ENCODE results near the gene RFX1. TPM values are rescaled to one million over a fixed set of nuclear protein-coding genes. Genes with fewer than 3 reads are reported as not detected.
"Not testable (repeated sequence)": the region's sequence is repeated elsewhere in the genome, so short reads cannot be mapped to it uniquely, and the experiment has no call there.

Gene RFX1
- total RNA-seq: 10 to 100 TPM; 11.0 to 12.3 TPM
- long read RNA-seq, partial matches to known transcripts: 0 of 1 reads
- long read RNA-seq, other reads (novel, unspliced or antisense): 1 of 1 reads

GRCh38 chr19:14006085-14006765 lies at the start of gene RFX1:
TSS of gene RFX1 (minus strand) at chr19:14006320. CDS start at chr19:13993843, 12,477 bp downstream.
- ATAC-seq: peak; percentile 91
- intact Hi-C loops (cut with DNase I): no loop called here
- DNase-seq: peak; percentile 100

GRCh38 chr19:14055396-14055795 lies 49.3 kb upstream of the RFX1 start:
- intact Hi-C loops (cut with DNase I): no loop called here
- DNase-seq: no peak
- no peak for ATAC-seq

- intact Hi-C loops (cut with DNase I): loop anchor here in 1 of 2 donors (5.0 kb wide), 1 partner anchor 167 kb away; no protein-coding TSS in a partner anchor
- no peak for ATAC-seq
- DNase-seq: no peak
Measured at GRCh38 chr19:14054721-14055120, 48.6 kb upstream of the RFX1 start.

GRCh38 chr19:14054099-14054498 lies 48.0 kb upstream of the RFX1 start:
- ATAC-seq (no peak), DNase-seq (no peak)
- intact Hi-C loops (cut with DNase I): loop anchor here in 1 of 2 donors (5.0 kb wide), 1 partner anchor 167 kb away; no protein-coding TSS in a partner anchor

- intact Hi-C loops (cut with DNase I): loop anchor here in 1 of 2 donors (5.0 kb wide), 1 partner anchor 166 kb away; no protein-coding TSS in a partner anchor
- DNase-seq (no peak), ATAC-seq (no peak)
Measured at GRCh38 chr19:14053500-14053899, 47.4 kb upstream of the RFX1 start.

GRCh38 chr19:14053032-14053431 lies 46.9 kb upstream of the RFX1 start:
- no peak for DNase-seq
- ATAC-seq: no peak
- intact Hi-C loops (cut with DNase I): loop anchor here in 1 of 2 donors (5.0 kb wide), 1 partner anchor 166 kb away; no protein-coding TSS in a partner anchor

- DNase-seq: no peak
- ATAC-seq: no peak
- intact Hi-C loops (cut with DNase I): loop anchor here in 1 of 2 donors (5.0 kb wide), 1 partner anchor 165 kb away; no protein-coding TSS in a partner anchor
Measured at GRCh38 chr19:14052470-14052869, 46.4 kb upstream of the RFX1 start.

GRCh38 chr19:14051980-14052379 lies 45.9 kb upstream of the RFX1 start:
- no peak for ATAC-seq
- intact Hi-C loops (cut with DNase I): loop anchor here in 1 of 2 donors (5.0 kb wide), 1 partner anchor 165 kb away; no protein-coding TSS in a partner anchor
- DNase-seq: no peak

GRCh38 chr19:14050961-14051360 lies 44.8 kb upstream of the RFX1 start:
- intact Hi-C loops (cut with DNase I): loop anchor here in 1 of 2 donors (5.0 kb wide), 1 partner anchor 164 kb away; no protein-coding TSS in a partner anchor
- not testable (repeated sequence) for ATAC-seq, DNase-seq

- ATAC-seq: no peak
- intact Hi-C loops (cut with DNase I): loop anchor here in 1 of 2 donors (5.0 kb wide), 1 partner anchor 163 kb away; no protein-coding TSS in a partner anchor
Measured at GRCh38 chr19:14050512-14050911, 44.4 kb upstream of the RFX1 start.

GRCh38 chr19:14048443-14049153 lies 42.5 kb upstream of the RFX1 start:
- ATAC-seq: peak; percentile 53 to 58
- intact Hi-C loops (cut with DNase I): loop anchor here in 1 of 2 donors (10.0 kb wide), 1 partner anchor 774 kb away; no protein-coding TSS in a partner anchor
- DNase-seq: no peak

More at GRCh38 chr19:14050512-14050911, 44.4 kb upstream of the RFX1 start:
- DNase-seq: no peak

- intact Hi-C loops (cut with DNase I): loop anchor here in 1 of 2 donors (10.0 kb wide), 1 partner anchor 773 kb away; no protein-coding TSS in a partner anchor
- not testable (repeated sequence) for ATAC-seq, DNase-seq
Measured at GRCh38 chr19:14047866-14048265, 41.7 kb upstream of the RFX1 start.

- ATAC-seq (peak; percentile 79 to 87), DNase-seq (peak; percentile 44)
- intact Hi-C loops (cut with DNase I): loop anchor here in 1 of 2 donors (10.0 kb wide), 1 partner anchor 768 kb away; no protein-coding TSS in a partner anchor
Measured at GRCh38 chr19:14042659-14043608, 36.8 kb upstream of the RFX1 start.

- intact Hi-C loops (cut with DNase I): no loop called here
- DNase-seq: no peak
- no peak for ATAC-seq
Measured at GRCh38 chr19:14039181-14039580, 33.1 kb upstream of the RFX1 start.

- no peak for ATAC-seq
- DNase-seq: no peak
- intact Hi-C loops (cut with DNase I): no loop called here
Measured at GRCh38 chr19:14035706-14036105, 29.6 kb upstream of the RFX1 start.

GRCh38 chr19:14035159-14035558 lies 29.0 kb upstream of the RFX1 start:
- intact Hi-C loops (cut with DNase I); ATAC-seq; DNase-seq: not testable (repeated sequence)

GRCh38 chr19:14033946-14034345 lies 27.8 kb upstream of the RFX1 start:
- ATAC-seq (no peak), DNase-seq (no peak)
- intact Hi-C loops (cut with DNase I): no loop called here

- DNase-seq (peak; percentile 71), ATAC-seq (peak; percentile 80 to 83)
- intact Hi-C loops (cut with DNase I): no loop called here
Measured at GRCh38 chr19:14031719-14032480, 25.8 kb upstream of the RFX1 start, which contains the start of gene IL27RA. TSS of gene IL27RA (plus strand) at chr19:14031762. CDS start at chr19:14031873, 111 bp downstream.

Measured in left cardiac atrium (tissue), 4 donors.